ENCODE measurements around the gene GJA3.
"Not testable (repeated sequence)": the region's sequence is repeated elsewhere in the genome, so short reads cannot be mapped to it uniquely, and the experiment has no call there.

Gene GJA3

GRCh38 chr13:20181188-20181587 lies 20.3 kb upstream of the GJA3 start:
- DNase-seq, result no peak

GRCh38 chr13:20178156-20178555 lies 17.3 kb upstream of the GJA3 start:
- DNase-seq, result no peak

GRCh38 chr13:20177049-20177831 lies 16.4 kb upstream of the GJA3 start:
- DNase-seq, result no peak

- no peak for DNase-seq
Measured at GRCh38 chr13:20175907-20176652, 15.2 kb upstream of the GJA3 start.

- no peak for DNase-seq
Measured at GRCh38 chr13:20175406-20175794, 14.5 kb upstream of the GJA3 start.

GRCh38 chr13:20174656-20175405 lies 14.0 kb upstream of the GJA3 start:
- DNase-seq, result no peak

GRCh38 chr13:20173116-20173746 lies 12.4 kb upstream of the GJA3 start:
- DNase-seq, result no peak

GRCh38 chr13:20171364-20171763 lies 10.5 kb upstream of the GJA3 start:
- no peak for DNase-seq

- no peak for DNase-seq
Measured at GRCh38 chr13:20170921-20171320, 10.1 kb upstream of the GJA3 start.

GRCh38 chr13:20168396-20168795 lies 7.5 kb upstream of the GJA3 start:
- no peak for DNase-seq

- no peak for DNase-seq
Measured at GRCh38 chr13:20165417-20166257, 4.8 kb upstream of the GJA3 start.

- no peak for DNase-seq
Measured at GRCh38 chr13:20161951-20162300, 1.1 kb upstream of the GJA3 start.

GRCh38 chr13:20161275-20161950 lies 561 bp upstream of the GJA3 start:
- no peak for DNase-seq

GRCh38 chr13:20159646-20160305 lies 1.1 kb downstream of the GJA3 start:
- DNase-seq, result no peak

GRCh38 chr13:20157151-20157796 lies 3.6 kb downstream of the GJA3 start:
- DNase-seq, result no peak

GRCh38 chr13:20156702-20157101 lies 4.2 kb downstream of the GJA3 start:
- no peak for DNase-seq

GRCh38 chr13:20153290-20153689 lies 7.6 kb downstream of the GJA3 start:
- not testable (repeated sequence) for DNase-seq

GRCh38 chr13:20151612-20152011 lies 9.2 kb downstream of the GJA3 start:
- DNase-seq, result no peak

GRCh38 chr13:20151016-20151415 lies 9.8 kb downstream of the GJA3 start:
- no peak for DNase-seq

GRCh38 chr13:20150561-20150960 lies 10.3 kb downstream of the GJA3 start:
- no peak for DNase-seq

GRCh38 chr13:20149762-20150161 lies 11.1 kb downstream of the GJA3 start:
- no peak for DNase-seq
